Stimulated activated CD4-positive, alpha-beta T cell treated with anti-CD3 and anti-CD28 coated beads, Interleukin-12 subunit alpha, Interleukin-12 subunit beta, amount 100 ng/mL, for 48 hours (primary cell): ENCODE results near the gene FHAD1.

ENCODE experiments used
- DNase-seq, 3 donors: peaks; one replicate each; pipeline ENCODE4 v3.0.0-alpha.2; 2020; ENCODE audit warnings: low read depth in 2 of 3, low spot score in 1 of 3

FHAD1 gene

DNA sequence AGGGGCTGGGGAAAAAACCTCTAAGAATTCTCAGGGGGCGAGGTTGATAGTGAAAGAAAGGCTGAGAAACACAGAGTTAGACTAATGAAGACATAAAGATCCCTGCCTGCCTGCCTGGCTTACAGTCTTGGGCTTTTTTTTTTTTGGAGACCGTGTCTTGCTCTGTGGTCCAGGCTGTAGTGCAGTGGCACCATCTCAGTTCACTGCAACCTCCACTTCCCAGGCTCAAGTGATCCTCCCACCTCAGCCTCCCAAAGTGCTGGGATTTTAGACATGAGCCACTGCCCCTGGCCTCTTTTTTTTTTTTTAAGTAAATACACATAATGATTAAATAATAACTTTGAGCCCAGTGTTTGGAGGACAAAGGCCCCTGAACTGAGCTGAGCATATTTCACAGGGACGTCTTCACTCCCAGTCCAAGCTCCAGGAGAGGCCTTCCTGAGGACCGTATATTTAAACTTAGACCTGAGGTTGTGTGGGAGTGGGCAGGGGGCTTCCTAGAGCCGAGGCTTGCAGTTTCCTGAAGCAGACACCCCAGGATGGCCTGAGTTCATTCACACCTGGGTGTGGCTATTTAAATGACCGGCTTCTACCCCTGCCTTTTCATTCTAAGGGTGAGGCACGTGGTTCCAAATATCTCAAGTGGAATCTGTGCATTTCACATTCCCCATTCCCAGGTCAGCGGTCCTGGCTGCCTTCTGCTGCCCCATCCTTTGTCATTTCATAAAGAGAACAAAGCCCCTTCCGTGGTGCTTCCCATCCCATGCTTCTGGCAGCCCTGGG, 146.6 kb downstream of the FHAD1 start:
- no peak for DNase-seq

DNA sequence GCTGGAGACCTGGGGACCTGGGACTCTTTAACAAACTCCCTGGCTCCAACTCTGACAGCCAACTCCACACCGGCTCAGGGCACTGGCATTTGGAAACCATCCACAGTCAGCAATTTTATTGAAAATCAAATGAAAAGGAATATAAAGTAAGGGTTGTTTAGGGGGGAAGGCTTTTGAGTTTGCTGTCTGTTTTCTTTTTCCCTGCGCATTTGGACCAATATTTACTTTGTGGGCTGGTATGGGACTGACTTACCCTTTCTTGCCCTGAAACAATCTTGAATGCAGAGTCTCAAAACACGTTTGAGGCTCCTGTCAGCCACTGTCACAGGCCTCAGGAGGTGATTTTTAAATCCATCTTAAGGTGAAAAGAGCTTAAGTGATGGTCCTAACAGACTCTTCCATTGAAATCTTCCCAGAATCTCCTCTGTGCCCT, 147.3 kb downstream of the FHAD1 start:
- no peak for DNase-seq

DNA sequence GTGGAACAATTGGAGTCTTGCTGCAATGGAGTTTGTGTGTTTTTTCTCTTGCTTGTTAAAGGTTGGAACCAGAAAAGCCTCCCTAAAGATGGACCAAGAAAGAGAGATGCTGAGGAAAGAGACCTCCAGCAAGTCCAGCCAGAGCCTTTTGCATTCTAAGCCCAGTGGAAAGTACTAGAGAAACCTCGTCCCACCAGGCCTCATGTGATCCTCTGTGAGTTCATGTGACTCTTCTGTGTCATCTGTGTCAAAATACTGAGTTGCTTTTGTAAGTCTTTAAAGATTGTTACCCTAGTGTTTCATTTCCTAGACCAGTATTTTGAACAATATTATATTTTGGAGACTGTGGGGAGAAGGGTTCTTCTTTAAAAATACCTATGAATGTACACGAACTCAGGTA, 150.2 kb downstream of the FHAD1 start:
- no peak for DNase-seq

DNA sequence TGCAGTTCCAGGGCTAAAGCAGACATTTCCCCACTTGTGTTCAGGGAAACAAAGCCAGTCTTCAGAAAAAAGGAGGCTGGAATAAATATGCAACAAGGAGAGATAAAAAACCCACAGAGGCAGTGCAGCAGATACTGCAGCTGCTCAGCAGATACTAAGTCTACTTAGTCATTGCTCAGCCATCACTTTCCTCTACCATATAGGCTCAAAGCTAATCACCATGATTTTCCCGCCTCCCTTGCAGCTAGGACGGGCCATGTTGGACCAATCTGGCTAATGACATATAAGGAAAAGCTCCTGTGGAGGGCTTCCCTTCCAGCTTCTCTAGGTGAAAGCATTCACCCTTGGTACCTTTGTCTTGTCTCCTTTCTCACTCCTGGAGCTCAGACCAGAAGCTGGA, 152.7 kb downstream of the FHAD1 start:
- DNase-seq, result no peak

GRCh38 chr1:15400627-15401026, 153.6 kb downstream of the FHAD1 start:
- DNase-seq, result no peak

DNA sequence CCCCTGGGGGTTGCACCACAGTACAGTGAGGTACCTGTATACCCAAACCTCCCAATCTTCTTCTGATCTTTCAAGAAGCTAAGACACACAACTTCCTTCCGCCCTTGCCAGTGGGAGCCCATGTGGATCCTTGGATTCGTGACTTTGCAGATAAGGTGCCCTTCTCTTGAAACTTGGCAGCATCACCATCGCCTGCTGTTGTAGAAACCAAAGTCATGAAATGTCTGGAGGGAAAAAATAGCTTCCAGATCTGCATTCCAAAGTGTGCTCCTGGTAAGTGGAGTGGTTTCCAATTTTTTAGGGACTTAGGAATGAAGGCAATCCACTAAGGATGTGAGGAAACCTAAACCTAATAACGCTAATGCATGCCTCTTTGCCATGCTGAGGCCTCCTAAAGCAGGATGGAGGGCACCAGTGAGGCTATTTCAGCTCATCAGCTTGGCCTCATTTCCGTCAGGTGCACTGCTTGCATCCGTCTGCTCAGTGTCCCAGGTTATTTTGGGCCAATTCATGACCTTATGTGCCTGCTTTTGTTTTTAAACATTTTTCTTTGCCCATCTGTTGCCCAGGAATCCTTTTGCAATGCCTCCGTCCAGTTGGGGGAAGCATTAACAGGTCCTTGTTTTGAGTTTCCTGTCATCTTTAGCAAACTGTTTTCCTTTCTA, 154.5 kb downstream of the FHAD1 start:
- DNase-seq, result no peak

GRCh38 chr1:15402809-15403450, 155.9 kb downstream of the FHAD1 start:
- no peak for DNase-seq

DNA sequence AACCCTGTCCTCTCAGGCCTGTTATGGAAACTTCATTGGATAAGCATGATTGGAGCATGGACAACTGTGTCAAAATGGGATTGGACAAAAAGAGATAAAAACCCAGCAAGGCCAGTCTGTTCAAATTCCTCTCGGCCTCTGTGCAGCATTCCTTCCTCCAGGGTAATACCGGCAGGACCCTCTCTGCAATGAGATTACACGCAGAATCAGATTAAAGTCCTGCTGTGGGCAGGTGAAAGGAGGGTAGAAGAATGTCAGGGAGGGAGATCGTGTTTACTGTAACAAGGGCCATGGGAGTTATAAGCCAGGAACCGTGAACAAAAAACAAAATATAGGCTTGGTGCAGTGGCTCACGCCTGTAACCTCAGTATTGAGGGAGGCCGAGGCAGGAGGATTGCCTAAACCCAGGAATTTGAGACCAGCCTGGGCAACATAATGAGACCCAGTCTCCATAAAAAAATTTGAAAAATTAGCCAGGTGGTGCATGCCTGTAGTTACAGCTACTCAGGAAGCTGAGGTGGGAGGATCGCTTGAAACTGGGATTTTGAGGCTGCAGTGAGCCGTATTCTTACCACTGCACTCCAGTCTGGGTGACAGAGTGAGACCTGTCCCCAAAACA, 157.0 kb downstream of the FHAD1 start:
- DNase-seq, result no peak

GRCh38 chr1:15405106-15405850, 158.3 kb downstream of the FHAD1 start:
- DNase-seq, result no peak

DNA sequence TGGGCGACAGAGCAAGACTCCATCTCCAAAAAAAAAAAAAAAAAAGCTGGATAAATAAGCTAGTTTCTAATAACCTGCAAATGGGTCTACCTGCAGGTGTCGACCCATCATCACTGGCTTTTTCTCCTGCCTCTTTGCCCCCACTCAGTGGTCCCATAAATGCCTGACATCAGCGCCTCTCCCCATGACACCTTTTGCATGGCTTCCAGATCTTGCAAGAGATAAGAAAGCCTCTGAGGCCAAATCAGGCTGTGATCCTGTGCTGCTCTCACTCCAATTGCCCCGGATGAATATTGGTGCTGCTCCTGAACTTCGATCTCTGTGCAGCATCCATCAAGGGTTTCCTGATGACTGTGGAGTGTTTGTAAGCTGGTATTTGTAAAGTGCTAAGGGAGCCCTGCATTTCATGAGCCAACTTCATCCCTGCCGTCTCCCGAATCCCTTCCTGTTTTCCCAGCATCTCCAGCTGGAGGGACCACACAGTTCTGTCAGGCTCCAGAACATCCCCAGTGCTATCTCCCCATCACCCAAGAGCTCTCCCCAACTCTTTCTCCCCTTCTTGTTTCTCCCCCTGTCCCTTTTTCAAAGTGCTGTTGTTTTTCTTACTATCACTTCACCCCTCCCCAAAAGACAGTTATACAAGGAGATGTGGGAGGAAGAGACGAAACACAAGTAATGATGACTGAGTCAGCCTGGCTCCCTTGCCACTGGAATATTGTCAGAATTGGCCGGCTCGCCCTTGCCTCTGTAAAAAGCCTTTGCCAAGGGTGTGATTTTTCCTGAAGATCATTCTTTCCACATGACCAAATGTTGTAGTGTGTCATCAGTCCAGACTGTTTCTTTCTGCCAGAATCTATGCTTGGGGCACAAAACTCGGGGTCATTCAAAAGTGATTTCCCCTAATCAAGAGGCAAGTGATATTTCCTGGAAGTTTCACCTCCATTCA, 159.9 kb downstream of the FHAD1 start:
- no peak for DNase-seq

GRCh38 chr1:15407580-15407979, 160.6 kb downstream of the FHAD1 start:
- no peak for DNase-seq

GRCh38 chr1:15408890-15409387, 161.9 kb downstream of the FHAD1 start:
- DNase-seq, result no peak

DNA sequence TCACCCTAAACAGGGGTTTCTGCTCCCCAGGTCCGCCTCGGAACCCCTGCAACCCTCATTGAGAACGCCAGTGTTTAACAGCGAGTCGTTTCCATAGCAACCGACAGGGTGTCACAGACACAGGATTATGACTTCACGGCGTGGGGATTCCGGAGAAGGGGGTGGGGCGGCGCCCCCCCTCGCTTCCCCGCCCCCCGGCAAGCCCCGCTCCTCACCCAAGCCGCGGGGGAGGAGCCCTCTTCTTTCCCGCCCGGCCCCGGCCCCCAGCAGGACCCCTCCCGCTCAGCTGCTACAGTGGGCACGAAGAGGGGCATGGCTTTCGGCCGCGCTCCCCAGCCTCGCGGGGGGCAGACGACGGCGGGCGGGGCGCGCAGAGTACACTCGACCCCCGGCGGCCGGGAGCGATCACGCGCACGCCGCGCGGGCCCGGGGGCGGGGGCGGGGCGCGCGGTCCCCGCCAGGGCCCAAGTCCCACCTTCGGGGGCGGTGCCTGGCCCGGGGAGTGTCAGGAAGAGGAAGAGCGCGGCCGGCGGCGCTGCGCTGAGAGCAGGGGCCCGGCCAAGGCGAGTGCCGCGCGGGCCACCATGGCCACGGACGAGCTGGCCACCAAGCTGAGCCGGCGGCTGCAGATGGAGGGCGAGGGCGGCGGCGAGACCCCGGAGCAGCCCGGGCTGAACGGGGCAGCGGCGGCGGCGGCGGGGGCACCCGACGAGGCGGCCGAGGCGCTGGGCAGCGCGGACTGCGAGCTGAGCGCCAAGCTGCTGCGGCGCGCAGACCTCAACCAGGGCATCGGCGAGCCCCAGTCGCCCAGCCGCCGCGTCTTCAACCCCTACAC, 162.6 kb downstream of the FHAD1 start, which contains the start of gene EFHD2:
EFHD2 (plus strand) TSS at position 501 of the 835 bp plus-strand sequence; CDS start at position 585, 84 bp downstream.
- peak; percentile 55 to 82 (median 71) for DNase-seq

DNA sequence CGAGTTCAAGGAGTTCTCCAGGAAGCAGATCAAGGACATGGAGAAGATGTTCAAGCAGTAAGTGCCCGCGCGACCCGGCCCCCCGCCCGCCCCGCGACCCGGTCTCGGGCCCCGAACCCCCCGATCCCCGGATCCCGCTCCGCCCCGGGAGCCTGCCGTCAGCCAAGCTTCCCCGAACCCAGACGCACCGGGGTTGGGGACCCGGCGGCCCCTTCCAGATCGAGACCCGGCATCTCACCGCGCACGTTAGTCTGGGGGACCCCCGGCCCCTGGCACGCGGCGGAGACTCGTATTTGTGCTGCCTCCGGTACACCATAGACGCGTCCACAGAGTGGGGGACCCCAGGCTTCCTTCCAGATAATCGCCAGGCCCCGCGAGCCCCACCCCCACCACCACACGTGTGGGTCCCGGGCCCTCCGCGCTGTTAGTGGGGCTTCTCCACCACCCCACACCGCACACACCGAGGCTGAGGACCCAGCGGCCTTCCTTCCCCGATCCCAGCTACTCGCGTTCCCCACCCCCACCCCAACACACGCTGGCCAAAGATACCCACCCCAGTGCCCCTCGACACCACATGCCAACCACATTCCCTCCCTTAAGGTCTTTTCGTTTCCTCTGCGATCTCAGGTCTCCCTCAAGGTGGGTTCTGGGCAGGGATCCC, 163.3 kb downstream of the FHAD1 start:
- no peak for DNase-seq

DNA sequence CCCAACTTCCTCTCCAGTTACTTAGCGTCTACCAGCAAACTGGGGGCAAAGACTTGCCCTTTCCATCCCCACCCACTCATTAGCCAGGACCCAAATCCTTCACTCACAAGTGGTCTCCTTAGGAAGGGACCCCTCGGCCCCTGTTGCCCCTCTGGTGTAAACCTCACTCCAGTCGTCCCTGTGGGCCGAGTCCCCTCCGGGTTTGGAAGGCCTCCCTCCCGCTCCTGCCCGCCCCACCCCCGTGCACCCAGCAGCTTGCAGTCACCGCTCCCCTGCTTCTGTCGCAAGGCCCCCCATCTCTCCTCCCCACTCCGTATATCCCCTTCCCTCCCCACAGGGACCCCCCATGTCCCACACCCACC, 163.8 kb downstream of the FHAD1 start:
- DNase-seq, result no peak

GRCh38 chr1:15411593-15412137, 164.6 kb downstream of the FHAD1 start:
- no peak for DNase-seq

GRCh38 chr1:15412175-15412800, 165.3 kb downstream of the FHAD1 start:
- DNase-seq, result no peak

DNA sequence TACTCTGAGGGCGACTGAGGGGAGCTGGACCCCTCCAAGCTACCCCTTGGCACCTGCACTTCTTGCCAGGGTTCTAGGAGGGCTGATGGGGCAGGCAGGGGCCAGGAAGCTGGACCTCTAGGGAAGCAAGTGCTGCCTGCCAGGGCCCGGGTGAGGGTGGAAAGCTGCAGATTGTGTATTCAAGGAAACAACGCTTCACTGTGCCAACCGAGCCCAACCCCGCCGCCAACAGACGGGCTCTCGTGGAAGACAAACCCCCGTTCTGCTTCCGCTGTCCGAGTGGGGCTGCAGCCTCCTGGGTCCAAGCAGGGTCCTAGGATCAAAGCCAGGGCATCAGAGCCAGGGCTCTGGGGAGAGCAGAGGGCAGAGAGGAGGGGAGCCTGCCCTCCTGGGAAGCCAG, 165.8 kb downstream of the FHAD1 start:
- DNase-seq, result no peak
